NAMALWA (cell line): ENCODE measurements around the gene GULP1.

ENCODE experiments used
- DNase-seq: peaks from one replicate; pipeline ENCODE4 v3.0.0-alpha.2; 2015; ENCODE audit warnings: low spot score

The GULP1 gene

DNA sequence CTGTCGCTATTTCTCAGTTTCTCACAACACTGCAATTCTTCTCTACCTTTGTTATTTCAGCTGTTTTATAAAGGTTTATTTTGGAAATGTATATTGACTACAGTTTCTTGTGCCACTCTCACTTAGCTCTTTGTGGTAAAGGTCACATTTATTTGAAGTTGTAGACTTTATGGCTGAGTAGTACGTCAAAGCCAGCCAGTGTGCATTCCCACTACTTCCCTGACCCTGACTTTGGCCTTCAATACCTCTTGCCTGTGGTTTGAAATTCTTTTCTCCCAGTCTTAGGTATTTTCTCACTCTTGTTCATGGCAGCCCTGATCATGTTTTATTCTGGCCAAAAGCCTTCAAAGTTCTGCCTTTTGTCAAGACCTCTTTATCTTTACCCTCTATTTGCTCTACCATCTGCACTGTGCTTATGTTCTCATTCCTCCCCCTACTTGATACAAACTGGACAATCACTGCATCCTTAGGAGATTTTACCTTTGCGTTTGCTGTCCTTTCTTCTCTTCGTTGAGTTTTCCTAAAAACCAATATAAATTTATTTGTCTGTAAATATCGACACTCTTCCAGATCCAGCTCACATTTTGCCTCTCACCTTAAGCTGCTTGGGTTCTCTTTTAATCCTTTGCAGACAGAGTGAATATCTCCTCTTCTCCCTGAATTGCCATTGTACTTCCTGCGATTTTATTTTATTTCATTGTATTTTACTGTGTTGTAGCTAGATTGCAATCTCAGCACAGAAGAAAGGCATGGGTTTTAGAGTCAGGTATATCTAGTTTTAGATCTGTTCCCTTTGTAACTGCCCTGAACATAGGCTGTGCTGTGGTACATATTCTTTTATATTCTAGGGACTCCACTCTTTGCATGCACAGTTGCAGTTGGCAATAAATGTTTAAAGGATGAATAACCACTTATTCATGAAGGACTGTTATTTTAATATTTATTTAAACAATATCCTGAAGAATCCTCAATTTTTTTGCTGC lies 31.2 kb downstream of the GULP1 start:
- no peak for DNase-seq

DNA sequence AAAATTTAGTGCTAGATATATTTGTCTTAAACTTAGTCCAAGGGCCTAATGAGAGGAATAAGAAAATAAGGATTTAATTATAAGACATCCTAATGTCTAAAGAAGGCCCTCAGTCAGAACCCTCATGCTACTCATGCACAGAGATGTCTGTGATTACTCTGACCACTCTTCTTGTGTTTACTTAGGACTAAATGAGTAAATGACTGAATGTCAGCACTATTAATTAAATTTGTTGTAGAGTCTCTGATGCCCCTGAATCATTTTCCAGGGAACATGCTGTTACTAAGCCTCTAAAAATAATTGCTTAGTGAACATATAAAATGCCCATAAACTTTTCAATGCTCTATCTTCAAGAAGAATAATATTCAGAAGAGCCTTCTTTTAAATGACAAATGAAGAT lies 32.4 kb downstream of the GULP1 start:
- DNase-seq, result no peak

DNA sequence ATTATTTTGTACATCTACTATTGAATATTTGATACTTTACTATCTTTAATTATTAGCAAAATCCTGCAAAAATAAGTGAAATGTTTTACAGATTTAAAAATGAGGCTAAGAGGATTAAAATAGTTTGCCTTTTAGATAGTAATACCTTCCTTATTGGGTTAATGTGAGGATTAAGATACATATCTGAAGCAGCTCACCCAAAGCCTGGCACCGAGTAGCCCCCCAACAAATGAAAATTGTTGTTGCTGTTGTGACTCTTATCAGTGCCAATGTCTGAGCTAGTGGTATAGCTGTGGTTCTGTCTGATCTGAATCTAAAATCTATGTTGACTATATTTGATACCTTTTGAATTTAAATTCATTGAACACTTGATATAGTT lies 34.6 kb downstream of the GULP1 start:
- DNase-seq, result no peak

DNA sequence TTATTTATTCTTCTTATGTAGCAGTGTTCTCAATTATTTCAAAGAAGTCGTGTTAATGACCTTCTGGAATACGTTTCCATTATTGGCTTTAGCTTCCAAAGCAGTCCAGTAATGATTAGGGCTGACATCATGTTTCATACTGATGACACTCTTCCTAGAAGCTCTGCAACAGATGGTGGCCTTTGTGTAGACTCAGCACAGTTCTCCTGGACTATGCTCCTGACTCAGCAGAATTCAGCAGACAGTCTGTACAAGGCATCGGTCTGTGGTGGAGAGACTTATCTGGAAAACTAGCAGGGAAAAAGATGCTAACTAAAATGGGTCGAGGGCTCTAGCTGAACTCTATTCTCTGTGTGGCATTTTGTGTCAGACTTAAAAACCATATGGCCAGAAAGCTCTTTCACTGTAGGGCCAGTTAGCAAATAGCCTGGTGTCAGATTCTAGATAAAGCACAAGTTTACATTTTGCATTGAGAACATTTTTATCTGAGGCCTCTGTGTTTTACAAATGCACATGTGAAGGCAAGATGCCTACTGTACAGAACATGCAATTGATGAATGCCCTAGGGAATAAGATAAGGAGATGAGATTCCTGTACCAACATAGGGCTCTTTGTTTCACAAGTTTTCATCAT lies 35.1 kb downstream of the GULP1 start:
- DNase-seq, result no peak

DNA sequence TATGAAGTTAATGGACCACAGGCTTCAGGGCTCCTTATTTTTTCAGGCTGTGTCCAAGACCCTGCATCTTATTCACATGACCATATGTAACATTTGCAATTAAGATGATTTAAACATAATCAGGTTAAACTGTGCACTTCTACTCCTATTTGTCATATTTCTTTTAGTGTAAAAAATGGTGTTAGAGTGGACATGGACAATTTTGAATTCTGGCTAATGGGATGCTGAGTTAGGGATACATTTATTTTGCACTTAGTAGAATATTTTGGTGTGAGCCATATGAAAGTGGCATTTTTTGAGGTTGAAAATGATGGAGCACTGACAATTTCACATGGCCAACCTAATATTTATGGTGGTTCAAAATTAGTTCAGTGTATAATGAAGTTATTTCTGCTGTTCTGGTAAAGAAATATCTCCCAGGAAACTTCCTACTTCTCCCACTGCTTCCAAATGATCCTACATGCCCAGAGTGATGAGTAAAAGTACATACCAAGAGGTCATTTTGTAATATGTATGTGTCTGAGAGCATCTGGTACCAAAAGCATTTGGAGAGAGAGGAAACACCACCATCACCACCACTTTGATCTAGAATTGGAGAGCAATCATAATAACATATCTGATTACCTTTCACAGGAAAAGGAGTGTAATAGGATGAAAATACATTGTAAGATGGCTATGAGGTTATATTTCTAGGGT lies 36.0 kb downstream of the GULP1 start:
- no peak for DNase-seq

DNA sequence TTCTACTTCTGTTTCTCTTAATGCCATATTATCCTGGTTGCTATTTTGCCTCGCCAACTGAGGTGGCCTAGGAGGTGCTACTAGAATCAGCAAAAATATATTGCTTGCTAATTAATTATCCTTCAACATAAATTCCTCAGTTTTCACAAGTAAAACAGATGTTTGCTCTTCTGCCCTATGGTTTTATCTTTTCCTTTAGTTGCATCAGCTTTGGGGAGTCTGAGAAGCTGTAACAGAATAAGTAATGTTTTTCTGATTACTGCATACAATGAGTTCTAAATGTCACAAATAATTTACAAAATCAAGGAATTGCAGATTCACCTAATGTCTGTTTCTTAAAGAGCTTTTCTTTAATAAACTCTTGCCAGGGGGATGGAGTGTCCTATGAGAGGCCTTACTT lies 36.7 kb downstream of the GULP1 start:
- DNase-seq, result no peak

DNA sequence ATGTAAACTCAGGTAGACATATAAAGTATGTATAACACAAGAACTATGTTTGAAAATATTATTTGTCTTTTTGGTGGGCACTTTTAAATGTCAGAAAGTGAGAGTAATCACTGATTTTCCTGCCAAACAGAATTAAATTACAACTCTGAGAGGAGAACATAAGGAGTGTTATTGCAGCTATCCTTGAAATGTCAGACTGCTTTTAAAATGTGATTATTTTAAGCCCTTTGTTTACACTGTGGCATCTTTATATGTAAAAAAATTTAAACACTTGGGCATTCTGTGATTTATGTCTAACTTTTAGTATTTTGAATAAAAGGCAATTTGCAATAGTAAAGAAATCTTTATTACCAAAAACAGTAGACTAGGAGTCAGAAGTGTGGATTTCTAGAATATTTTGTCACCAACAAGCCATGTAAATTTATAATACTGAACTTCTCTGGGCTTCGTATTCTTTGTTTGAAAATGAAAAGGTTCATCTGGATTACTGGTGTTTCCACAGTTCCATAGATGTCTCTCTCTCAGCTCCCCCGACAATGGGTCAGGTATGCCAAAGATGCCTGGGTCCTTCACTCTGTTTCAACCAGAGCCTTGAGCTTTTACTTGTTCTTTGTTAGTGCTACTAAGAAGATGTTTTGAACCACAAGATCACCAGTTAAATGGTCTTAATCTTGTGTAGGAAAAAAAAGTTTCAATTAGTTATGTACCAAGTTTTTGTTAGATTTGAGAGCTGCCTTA lies 38.8 kb downstream of the GULP1 start:
- DNase-seq, result no peak

DNA sequence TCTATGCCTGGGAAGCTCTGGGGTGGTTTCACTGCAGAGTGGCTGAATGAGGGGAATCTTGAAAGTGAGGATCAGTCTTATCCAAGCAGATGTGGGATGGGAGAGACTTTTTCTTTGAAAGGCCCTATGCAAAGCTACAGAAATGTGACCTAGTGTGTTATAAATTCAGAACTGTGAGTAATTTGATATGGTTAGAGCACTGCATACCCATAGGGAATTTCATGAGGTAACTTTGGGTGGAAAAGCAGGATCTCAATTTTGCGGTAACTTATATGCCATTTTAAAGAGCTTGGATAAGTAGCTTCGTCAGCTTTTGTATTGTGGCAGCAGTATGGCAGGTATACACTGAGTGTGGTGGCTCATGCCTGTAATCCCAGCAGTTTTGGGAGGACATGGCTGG lies 40.9 kb downstream of the GULP1 start:
- no peak for DNase-seq

DNA sequence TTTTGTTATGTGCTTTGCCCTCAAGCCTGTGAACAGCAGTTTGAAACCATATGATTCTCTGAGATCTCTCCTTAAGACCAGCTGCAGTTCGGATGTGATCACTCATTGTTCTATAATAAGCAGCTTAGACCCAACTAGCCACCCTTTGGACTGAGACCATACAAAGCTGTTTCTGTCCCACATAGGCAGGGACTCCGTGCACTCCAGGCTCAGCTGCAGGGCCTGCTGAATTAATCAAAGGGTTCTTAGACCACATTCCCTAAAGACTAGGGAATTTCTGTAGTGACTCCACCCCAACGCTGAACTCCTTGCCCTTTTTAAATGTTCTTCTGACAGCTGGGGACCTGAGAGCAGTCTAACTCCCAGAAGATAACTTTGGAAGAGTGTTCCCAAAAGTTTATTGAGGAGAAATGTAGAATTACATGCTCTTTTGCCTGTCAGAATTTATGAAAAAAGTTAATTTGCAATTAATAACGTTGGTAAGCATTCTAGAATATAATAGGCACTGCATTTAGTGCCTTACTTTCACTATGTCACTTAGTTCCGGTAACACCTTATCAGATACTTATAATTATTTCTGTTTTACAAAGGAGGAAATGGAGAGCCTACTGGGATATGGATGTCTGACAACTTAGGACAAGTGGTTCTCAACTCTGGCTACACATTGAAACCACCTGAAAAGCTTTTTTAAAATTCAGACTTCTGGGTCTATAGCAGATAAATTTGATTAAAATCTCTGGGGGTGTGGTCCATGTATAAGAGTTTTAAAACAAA lies 42.3 kb downstream of the GULP1 start:
- no peak for DNase-seq

DNA sequence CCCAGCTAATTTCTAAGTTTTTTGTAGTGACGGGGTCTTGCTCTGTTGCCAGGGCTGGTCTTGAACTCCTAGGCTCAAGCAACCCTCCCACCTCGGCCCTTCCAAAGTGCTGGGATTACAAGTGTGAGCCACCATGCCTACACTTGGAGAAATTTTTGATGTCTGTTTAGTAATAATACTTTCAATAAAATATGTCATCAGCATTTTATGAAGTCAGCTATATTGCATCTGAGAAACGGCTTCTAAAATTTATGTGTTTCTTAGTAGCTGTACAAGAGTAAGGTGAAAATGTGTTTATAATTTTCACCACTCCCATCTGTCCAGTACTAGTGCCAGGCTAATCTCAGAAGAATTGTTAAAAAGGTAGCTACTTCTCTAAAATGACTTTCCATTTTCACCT lies 46.8 kb downstream of the GULP1 start:
- DNase-seq, result no peak

DNA sequence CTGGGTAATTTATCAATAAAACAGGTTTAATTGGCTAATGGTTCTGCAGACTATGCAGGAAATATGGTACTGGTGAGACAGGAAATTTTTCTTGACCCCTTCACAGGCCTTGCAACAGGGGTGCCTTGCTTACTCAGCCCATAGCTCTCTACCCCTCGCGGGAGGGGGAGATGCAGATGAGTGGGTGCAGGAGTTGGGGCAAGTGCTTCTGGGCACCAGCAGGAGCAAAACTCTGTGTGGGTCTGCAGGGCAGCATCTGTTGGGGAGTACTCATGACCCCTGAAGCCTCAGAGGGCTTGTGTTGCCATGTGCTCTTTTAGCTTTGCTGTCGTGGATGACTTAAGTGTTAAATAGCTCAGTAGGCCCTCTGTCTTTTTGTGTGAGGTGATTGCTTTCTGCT lies 48.6 kb downstream of the GULP1 start:
- DNase-seq, result no peak

DNA sequence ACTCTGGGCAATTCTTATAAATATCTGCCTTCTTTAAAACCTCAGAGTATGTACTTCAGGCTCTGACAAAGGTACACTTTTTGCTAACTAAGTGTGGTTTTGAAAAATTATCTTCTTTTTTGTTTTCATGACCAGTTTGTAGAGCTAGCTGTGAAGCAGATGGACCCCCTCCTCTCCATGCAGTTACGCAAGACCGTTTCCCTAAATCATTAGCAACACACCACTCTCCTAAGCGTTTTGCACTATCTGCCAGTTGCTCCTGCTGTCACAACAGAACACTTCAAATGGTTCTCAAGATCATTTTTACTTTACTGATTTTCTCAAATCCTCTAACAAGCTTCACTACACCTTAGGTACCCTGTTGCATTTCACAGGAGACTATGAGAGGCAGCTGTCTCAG lies 53.3 kb downstream of the GULP1 start:
- no peak for DNase-seq

DNA sequence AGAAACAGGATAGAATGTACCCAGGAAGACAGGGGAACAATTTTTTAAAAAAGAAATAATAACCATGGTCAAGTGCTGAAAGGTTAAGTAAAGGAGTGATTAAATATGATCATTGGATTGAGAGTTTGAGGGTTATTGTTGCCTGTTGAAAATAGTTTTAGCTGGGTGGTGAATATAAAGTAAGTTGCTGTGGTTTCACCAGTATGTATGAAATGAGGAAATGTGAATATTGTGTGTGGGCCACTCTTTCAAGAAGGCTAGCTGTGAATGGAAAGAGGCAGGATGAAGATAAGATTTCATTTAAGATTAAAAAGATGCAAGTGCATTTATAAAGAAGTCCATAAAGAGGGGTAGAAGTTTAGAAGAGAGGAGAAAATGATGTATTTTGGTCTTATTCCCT lies 53.8 kb downstream of the GULP1 start:
- no peak for DNase-seq

DNA sequence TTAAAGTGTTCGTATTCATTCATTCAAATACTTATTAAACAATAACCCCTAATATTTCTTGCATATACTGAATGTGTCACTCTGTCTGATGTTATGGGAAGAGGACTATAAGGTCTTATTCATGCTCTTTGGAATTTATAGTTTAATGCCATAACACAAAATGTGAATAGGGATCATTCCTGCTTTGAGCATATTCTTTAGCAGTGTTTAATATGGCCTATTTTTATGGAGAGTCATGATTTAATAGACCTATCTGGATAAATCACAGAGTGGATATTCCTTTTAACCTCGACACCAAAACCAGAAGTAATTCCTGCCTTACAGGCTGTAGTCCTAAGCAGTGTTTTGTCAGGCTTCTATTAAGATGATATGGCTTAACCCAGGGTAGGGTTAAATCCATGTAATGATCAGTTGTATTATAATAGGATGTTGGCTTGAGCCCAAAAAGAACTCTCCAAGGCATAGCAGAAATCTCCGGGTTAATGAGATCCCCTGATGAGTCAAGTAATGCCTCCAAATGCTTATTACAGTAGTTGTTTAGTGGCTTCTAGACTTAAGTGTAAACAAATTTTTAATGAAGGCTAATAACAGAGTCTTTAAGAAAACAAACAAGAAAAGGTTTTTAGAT lies 54.3 kb downstream of the GULP1 start:
- DNase-seq, result no peak

DNA sequence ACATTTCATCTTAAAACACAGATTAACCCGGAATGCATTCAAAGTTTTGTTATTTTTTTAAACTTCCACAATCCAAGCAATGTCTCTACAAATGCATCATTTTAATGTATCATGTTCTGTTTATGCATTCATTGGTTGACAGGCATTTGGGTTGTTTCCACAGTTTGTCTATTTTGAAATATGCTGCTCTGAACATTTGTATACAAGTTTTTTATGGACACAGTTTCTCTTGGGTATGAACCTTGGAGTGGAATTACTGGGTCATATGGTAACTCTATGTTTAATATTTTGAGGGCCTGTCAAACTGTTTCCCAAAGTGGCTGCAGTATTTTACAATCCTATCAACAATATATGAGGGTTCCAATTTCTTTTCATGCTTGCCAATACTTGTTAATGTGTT lies 57.3 kb downstream of the GULP1 start:
- DNase-seq, result no peak

DNA sequence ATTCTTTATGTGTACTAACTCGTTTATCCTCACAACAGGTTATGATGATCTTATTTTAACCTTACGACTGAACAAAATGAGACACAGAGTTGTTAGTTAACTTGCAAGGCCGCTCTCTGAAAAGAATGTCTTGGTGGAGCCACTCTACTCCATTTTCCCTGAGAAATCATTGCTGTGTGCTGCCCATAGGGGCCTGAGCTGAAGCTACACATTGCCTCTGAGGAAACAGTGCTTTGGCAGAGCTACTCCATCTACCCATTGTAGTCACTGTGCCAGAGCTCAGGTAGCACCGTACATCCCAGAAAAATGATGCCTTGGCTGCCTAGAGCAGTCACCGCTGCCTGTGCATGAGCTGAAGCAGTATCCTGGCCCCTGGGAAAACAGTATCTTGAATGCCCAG lies 61.6 kb downstream of the GULP1 start:
- DNase-seq, result no peak

DNA sequence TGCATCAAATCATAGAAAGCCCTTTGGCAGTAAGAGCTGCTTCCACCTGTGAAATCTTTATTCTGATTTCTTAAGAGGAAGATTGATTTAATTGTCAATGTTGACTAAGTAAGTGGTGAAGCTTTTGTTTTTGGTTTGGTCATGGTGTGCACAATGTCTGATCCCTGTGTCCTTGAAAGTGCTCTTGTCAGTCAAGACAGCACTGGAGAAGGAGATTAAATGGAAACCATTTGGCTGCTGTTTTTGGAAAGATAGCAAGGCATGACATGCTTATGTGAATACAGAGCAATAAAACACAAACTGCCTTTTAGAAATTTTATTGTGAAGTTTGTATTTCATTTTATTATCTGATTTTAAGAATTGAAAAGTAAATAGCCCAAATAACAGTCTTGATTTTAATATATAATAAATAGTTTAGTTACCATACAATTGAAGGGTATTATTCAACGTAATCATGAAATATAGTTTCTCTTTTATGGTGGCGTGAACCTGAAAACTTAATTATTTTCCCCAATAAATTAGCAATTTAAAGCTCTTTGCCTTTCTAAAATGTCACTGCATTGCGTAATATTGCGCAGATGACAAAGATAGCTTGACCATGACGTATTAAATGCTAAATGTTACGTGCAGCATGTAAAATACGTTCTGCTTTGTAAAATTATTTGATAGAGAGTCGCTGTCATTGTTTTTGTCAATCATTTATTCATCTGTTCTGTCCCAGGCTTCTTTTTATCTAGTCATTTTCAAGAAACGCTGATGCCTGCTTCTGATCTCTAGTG lies 69.0 kb downstream of the GULP1 start:
- no peak for DNase-seq

DNA sequence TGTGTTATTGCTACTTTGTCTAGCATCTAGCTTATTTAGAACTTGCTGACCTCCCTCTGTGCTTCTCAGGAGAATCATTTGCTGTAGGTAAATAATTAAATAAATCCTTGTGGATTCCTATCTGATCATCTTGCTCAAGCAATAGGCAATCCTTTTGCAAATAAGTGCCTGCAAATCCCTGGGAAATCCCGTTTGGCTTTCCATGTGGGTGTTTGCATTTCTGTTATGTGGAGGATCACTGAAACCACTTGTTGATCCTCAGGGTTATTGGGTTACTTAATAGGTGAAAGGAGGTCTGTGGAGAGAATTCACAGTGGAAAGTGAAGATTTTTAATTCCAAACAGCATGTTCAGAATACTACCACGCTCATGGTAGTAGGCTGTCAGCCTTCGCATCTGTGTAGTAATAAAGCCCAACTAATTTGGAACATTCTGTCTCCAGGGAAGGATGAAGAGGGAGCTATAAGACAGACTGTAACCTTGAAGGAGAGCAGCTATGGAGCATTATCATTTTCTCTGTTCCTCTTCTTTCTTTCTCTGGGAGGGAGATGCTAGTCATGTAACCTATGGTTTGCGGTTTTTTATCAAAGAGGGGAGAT lies 72.5 kb downstream of the GULP1 start:
- no peak for DNase-seq

DNA sequence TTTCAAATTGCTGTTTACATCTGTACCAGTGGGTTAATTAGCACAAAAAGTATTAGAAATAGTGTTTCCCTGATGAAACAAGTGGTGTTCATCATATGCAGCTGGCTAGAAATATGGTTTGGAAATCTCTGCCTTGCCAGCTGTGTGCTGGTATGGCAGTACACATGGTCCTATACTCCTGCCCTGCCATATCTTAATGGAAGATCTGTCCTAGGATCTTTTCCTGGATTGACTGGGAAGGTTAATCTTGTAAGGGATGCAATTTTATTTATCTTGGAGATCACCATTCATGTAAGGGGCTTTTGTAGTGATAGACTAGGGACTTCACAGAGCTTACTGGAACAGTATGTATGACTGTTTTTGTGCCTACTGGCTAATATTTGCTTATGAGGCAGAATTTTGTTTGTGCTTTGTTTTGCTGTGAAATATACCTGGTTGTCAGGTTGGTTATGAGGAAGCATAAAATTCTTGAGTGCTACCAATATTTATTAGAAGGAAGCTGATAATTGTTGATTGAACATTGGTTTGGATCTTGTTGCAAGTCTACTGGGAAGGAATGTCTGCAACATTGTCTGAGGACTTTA lies 73.5 kb downstream of the GULP1 start:
- no peak for DNase-seq
